ENCODE measurements around the gene ERN2. TPM values are rescaled to one million over a fixed set of nuclear protein-coding genes. Genes with fewer than 3 reads are reported as not detected.

The ERN2 gene
- total and polyA plus RNA-seq, 2 of the 13 experiments (the other 11 are each of a cell fraction or from before 2014, with no cell fraction given) = 2.2 to 3.5 TPM

DNA sequence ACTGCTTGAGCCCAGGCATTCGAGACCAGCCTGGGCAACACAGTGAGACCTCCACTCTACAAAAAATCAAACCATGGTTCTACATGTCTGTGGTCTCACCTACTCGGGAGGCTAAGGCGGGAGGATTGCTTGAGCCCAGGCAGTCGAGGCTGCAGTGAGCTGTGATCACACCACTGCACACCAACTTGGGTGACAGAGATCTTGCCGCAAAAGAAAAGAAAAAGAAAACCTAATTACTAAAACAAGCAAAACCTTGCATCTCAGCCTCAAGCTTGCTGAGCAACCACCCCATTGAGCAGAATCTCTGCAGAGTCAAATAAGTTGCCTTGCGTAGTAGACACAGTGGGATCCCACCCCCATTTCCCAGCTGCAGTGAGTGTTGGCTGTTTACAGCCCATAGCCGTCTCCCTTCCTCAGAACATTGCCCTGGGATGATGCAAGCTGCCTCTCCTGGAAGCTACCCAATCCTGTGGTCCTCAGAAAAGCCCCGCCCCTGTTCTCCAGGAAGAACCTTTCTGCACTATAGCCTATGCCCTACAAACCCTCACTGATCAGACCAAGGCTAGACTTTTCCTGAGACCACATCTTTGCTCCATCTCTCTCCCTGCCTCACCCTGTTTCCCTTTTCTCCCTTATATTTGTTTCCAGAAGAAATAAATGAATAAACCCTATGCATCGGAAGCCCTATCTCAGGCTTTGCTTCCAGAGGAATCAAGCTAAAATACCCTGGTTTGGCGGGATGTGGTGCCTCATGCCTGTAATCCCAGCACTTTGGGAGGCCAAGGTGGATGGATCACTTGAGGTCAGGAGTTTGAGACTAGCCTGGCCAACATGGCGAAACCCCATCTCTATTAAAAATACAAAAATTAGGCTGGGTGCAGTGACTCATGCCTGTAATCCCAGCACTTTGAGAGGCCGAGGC is 16.7 kb upstream of the ERN2 start (continued):
- TF ChIP-seq PCBP2 (optimal IDR thresholded peaks at IDR 0.05; ENCODE audit: low read depth, low read length, poor library complexity, severe bottlenecking) (no peak), FOXK1 (CRISPR knock-in tag; IDR thresholded peaks at IDR 0.05; ENCODE audit: borderline replicate concordance, low read depth) (peak; percentile 65; the same call in 1 of the 2 replicates), ZSCAN29 (CRISPR knock-in tag; conservative IDR thresholded peaks at IDR 0.05) (no peak), PAWR (CRISPR knock-in tag; IDR thresholded peaks at IDR 0.05; ENCODE audit: borderline replicate concordance) (no peak), ZFP36 (IDR thresholded peaks at IDR 0.05; ENCODE audit: borderline replicate concordance, low read depth, low read length, partially characterized antibody) (no peak), TEAD3 (CRISPR knock-in tag; optimal IDR thresholded peaks at IDR 0.05; ENCODE audit: borderline replicate concordance) (peak; percentile 19), ZNF382 (CRISPR knock-in tag; IDR thresholded peaks at IDR 0.05; ENCODE audit: borderline replicate concordance) (no peak), ZNF501 (CRISPR knock-in tag; IDR thresholded peaks at IDR 0.05) (peak; percentile 42; the same call in 1 of the 2 replicates), CEBPB (IDR thresholded peaks at IDR 0.05; ENCODE audit: borderline replicate concordance, low read depth, low read length) (peak; percentile 92), MBNL3 (CRISPR knock-in tag; conservative IDR thresholded peaks at IDR 0.05) (no peak), ZNF33B (CRISPR knock-in tag; IDR thresholded peaks at IDR 0.05) (no peak), TMF1 (CRISPR knock-in tag; IDR thresholded peaks at IDR 0.05; ENCODE audit: low read depth) (no peak), GABPA (IDR thresholded peaks at IDR 0.05; ENCODE audit: low read depth, low read length) (no peak), GABPA (CRISPR knock-in tag; IDR thresholded peaks at IDR 0.05; ENCODE audit: low read depth) (peak; percentile 46; the same call in 1 of the 2 replicates), SIX1 (CRISPR knock-in tag; IDR thresholded peaks at IDR 0.05; ENCODE audit: borderline replicate concordance) (no peak), ZNF350 (CRISPR knock-in tag; IDR thresholded peaks at IDR 0.05; ENCODE audit: borderline replicate concordance, low read depth) (0 out of 2 replicates have a peak, but pooled peaks have one; percentile 39), TARDBP (CRISPR knock-in tag; IDR thresholded peaks at IDR 0.05) (no peak), MIXL1 (CRISPR knock-in tag; IDR thresholded peaks at IDR 0.05) (no peak)
- TF ChIP-seq, protein P1, sequence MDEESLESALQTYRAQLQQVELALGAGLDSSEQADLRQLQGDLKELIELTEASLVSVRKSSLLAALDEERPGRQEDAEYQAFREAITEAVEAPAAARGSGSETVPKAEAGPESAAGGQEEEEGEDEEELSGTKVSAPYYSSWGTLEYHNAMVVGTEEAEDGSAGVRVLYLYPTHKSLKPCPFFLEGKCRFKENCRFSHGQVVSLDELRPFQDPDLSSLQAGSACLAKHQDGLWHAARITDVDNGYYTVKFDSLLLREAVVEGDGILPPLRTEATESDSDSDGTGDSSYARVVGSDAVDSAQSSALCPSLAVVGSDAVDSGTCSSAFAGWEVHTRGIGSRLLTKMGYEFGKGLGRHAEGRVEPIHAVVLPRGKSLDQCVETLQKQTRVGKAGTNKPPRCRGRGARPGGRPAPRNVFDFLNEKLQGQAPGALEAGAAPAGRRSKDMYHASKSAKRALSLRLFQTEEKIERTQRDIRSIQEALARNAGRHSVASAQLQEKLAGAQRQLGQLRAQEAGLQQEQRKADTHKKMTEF (CRISPR knock-in tag; IDR thresholded peaks at IDR 0.05) = peak; percentile 38; the same call in 1 of the 2 replicates
- TF ChIP-seq, protein P2, sequence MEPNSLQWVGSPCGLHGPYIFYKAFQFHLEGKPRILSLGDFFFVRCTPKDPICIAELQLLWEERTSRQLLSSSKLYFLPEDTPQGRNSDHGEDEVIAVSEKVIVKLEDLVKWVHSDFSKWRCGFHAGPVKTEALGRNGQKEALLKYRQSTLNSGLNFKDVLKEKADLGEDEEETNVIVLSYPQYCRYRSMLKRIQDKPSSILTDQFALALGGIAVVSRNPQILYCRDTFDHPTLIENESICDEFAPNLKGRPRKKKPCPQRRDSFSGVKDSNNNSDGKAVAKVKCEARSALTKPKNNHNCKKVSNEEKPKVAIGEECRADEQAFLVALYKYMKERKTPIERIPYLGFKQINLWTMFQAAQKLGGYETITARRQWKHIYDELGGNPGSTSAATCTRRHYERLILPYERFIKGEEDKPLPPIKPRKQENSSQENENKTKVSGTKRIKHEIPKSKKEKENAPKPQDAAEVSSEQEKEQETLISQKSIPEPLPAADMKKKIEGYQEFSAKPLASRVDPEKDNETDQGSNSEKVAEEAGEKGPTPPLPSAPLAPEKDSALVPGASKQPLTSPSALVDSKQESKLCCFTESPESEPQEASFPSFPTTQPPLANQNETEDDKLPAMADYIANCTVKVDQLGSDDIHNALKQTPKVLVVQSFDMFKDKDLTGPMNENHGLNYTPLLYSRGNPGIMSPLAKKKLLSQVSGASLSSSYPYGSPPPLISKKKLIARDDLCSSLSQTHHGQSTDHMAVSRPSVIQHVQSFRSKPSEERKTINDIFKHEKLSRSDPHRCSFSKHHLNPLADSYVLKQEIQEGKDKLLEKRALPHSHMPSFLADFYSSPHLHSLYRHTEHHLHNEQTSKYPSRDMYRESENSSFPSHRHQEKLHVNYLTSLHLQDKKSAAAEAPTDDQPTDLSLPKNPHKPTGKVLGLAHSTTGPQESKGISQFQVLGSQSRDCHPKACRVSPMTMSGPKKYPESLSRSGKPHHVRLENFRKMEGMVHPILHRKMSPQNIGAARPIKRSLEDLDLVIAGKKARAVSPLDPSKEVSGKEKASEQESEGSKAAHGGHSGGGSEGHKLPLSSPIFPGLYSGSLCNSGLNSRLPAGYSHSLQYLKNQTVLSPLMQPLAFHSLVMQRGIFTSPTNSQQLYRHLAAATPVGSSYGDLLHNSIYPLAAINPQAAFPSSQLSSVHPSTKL (CRISPR knock-in tag; IDR thresholded peaks at IDR 0.05) = 0 out of 2 replicates have a peak, but pooled peaks have one; percentile 12
- TF ChIP-seq, protein P3, sequence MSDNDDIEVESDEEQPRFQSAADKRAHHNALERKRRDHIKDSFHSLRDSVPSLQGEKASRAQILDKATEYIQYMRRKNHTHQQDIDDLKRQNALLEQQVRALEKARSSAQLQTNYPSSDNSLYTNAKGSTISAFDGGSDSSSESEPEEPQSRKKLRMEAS (IDR thresholded peaks at IDR 0.05) = no peak
- TF ChIP-seq, protein P4, sequence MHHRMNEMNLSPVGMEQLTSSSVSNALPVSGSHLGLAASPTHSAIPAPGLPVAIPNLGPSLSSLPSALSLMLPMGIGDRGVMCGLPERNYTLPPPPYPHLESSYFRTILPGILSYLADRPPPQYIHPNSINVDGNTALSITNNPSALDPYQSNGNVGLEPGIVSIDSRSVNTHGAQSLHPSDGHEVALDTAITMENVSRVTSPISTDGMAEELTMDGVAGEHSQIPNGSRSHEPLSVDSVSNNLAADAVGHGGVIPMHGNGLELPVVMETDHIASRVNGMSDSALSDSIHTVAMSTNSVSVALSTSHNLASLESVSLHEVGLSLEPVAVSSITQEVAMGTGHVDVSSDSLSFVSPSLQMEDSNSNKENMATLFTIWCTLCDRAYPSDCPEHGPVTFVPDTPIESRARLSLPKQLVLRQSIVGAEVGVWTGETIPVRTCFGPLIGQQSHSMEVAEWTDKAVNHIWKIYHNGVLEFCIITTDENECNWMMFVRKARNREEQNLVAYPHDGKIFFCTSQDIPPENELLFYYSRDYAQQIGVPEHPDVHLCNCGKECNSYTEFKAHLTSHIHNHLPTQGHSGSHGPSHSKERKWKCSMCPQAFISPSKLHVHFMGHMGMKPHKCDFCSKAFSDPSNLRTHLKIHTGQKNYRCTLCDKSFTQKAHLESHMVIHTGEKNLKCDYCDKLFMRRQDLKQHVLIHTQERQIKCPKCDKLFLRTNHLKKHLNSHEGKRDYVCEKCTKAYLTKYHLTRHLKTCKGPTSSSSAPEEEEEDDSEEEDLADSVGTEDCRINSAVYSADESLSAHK (CRISPR knock-in tag; IDR thresholded peaks at IDR 0.05; ENCODE audit: borderline replicate concordance) = no peak

Data from HepG2 (cell line).